Lung (tissue), 12 donors: ENCODE measurements around the gene GBP7. TPM values are rescaled to one million over a fixed set of nuclear protein-coding genes. Genes with fewer than 3 reads are reported as not detected.

Source experiments
- ATAC-seq: fragments of 200-7000 bp; cut with Tn5 transposase; one replicate; pipeline ENCODE4 v1.9.1; 2020; ENCODE audit warnings: moderate number of reproducible peaks; ENCODE audit not compliant: insufficient read depth, low FRiP score
- DNase-seq, 3 donors: peaks; one replicate each; pipeline ENCODE4 v3.0.0-alpha.2; 2013 to 2017
- H3K27ac ChIP-seq, 2 donors: one replicate each; pipeline ENCODE4 v1.5.1; 2013; ENCODE audit warnings: mild to moderate bottlenecking in 2 of 2, moderate library complexity in 2 of 2, control low read depth in 1 of 2, inconsistent platforms in 1 of 2, low read depth in 1 of 2, low read length in 1 of 2
- H3K27me3 ChIP-seq, 3 donors: one replicate each; pipeline ENCODE4 v1.5.1; 2013; ENCODE audit warnings: low read length in 2 of 3; ENCODE audit not compliant: control insufficient read depth in 3 of 3, insufficient read depth in 3 of 3
- H3K36me3 ChIP-seq, 4 donors: one replicate each; pipeline ENCODE4 v1.5.1; 2013; ENCODE audit warnings: low read length in 4 of 4, mild to moderate bottlenecking in 1 of 4, moderate library complexity in 1 of 4; ENCODE audit not compliant: control insufficient read depth in 4 of 4, insufficient read depth in 4 of 4
- H3K4me1 ChIP-seq, 5 donors: one replicate each; pipeline ENCODE4 v1.5.1; 2013; ENCODE audit warnings: low read length in 5 of 5, mild to moderate bottlenecking in 2 of 5, moderate library complexity in 1 of 5; ENCODE audit not compliant: control insufficient read depth in 5 of 5, insufficient read depth in 5 of 5
- H3K4me3 ChIP-seq: one replicate; pipeline ENCODE4 v1.5.1; 2013; ENCODE audit warnings: mild to moderate bottlenecking, control low read depth, moderate library complexity
- H3K9ac ChIP-seq, 2 donors: one replicate each; pipeline ENCODE4 v1.5.1; 2013; ENCODE audit warnings: low read length in 2 of 2, control low read depth in 1 of 2; ENCODE audit not compliant: insufficient read depth in 1 of 2
- H3K9me3 ChIP-seq, 4 donors: one replicate each; pipeline ENCODE4 v1.5.1; 2013; ENCODE audit warnings: low read length in 3 of 4, mild to moderate bottlenecking in 1 of 4, moderate library complexity in 1 of 4; ENCODE audit not compliant: control insufficient read depth in 4 of 4, insufficient read depth in 3 of 4
- CTCF ChIP-seq: IDR thresholded peaks from 2 replicates; pipeline ENCODE4 v1.5.1; 2012; ENCODE audit warnings: mild to moderate bottlenecking; ENCODE audit errors: control extremely low read depth, extremely low read depth
- WGBS, 2 donors: extraction: QIAGEN DNeasy Blood & Tissue Kit; methylation state at CpG; one replicate each; pipeline ENCODE4 v1.1.7; 2013; 5-methylcytosine and 5-hydroxymethylcytosine counted together
- polyA plus RNA-seq, 2 donors: library from polyadenylated mRNA; stranded (reverse); fragments of 200-250 nt; gene quantifications; one replicate each; pipeline ENCODE4 v1.2.1, GENCODE V29; 2013
- total RNA-seq, 2 donors: library from RNA; depleted of rRNA in 1 of 2; stranded (reverse); fragments of >200 nt in 1 of 2; gene quantifications; one replicate each; pipeline ENCODE4 v1.2.1, GENCODE V29; 2014 to 2021
- donor health status: control.
- donor health status: control.
- donor health status: Bipolar disorder and iron deficiency.
- donor health status: healthy.
- donor health status: DM: yes; HTN: yes; CAD: no.

Gene GBP7
- total and polyA plus RNA-seq, 4 donors, result 0.01 to 0.09 TPM; not detected in 2

- peak in 1 of 3 donors; percentile 13 for DNase-seq
- Histone ChIP-seq H3K36me3 (peaks cover 0 to 30% (median 10%) of the 10 kb centered on the region in 4 donors), H3K9ac (no peak overlapping the region), H3K27me3 (no peaks in the 10 kb centered on the region), H3K4me1 (no peaks in the 10 kb centered on the region), H3K27ac (no peak overlapping the region), H3K4me3 (no peak overlapping the region), H3K9me3 (no peaks in the 10 kb centered on the region)
- TF ChIP-seq CTCF, result no peak
- no peak for ATAC-seq
- 70 to 86% methylated on average over 5 of the region's 5 CpGs for WGBS, 2 donors
These were observed 62.8 kb downstream of the GBP7 start for GRCh38 chr1:89112871-89113613.

GRCh38 chr1:89104687-89105086 lies 71.1 kb downstream of the GBP7 start:
- H3K36me3 ChIP-seq, result peaks cover 0 to 17% (median 5%) of the 10 kb centered on the region in 4 donors
- no peak overlapping the region for H3K9ac ChIP-seq
- no peaks in the 10 kb centered on the region for H3K27me3 ChIP-seq
- ATAC-seq (no peak), DNase-seq (no peak)
- no peak overlapping the region for H3K27ac ChIP-seq
- TF ChIP-seq CTCF, result no peak
- no peaks in the 10 kb centered on the region for H3K4me1 ChIP-seq
- H3K4me3 ChIP-seq, result no peak overlapping the region
- WGBS, 2 donors, result 94 to 95% methylated on average over 17 of the region's 17 CpGs
- H3K9me3 ChIP-seq, result no peaks in the 10 kb centered on the region

- DNase-seq, result no peak
- Histone ChIP-seq H3K27me3 (no peaks in the 10 kb centered on the region), H3K4me3 (no peak overlapping the region), H3K27ac (no peak overlapping the region), H3K9ac (no peak overlapping the region), H3K36me3 (peaks cover 0 to 15% (median 3%) of the 10 kb centered on the region in 4 donors), H3K9me3 (no peaks in the 10 kb centered on the region), H3K4me1 (no peaks in the 10 kb centered on the region)
- 87 to 91% methylated on average over 2 of the region's 2 CpGs for WGBS, 2 donors
- no peak for ATAC-seq
- no peak for TF ChIP-seq CTCF
These were observed 71.7 kb downstream of the GBP7 start for GRCh38 chr1:89104147-89104546.

- Histone ChIP-seq H3K4me1 (no peaks in the 10 kb centered on the region), H3K27me3 (no peaks in the 10 kb centered on the region), H3K9me3 (no peaks in the 10 kb centered on the region), H3K9ac (no peak overlapping the region), H3K36me3 (peaks cover 0 to 9% (median 3%) of the 10 kb centered on the region in 4 donors), H3K27ac (no peak overlapping the region), H3K4me3 (no peak overlapping the region)
- DNase-seq (no peak), ATAC-seq (no peak)
- TF ChIP-seq CTCF, result no peak
These were observed 73.8 kb downstream of the GBP7 start for GRCh38 chr1:89102021-89102420.
